HG03575 (cell line): ENCODE data around the gene SLC44A5.

ENCODE experiments used
- ATAC-seq: cut with Tn5 transposase; IDR thresholded peaks from one replicate; pipeline ENCODE4 v1.9.1; 2021; ENCODE audit not compliant: unreplicated experiment, insufficient number of reproducible peaks, low FRiP score; ENCODE audit errors: extremely low read depth

SLC44A5 gene

GRCh38 chr1:75170011-75170410, 440.9 kb downstream of the SLC44A5 start:
- no peak for ATAC-seq

- no peak for ATAC-seq
These were observed 444.1 kb downstream of the SLC44A5 start for GRCh38 chr1:75166821-75167220.

GRCh38 chr1:75165264-75165663, 445.6 kb downstream of the SLC44A5 start:
- ATAC-seq, result no peak

GRCh38 chr1:75159154-75159553, 451.8 kb downstream of the SLC44A5 start:
- no peak for ATAC-seq
